GM18907 (cell line): ENCODE results near the gene EEFSEC.

Source experiments
- ATAC-seq: cut with Tn5 transposase; IDR thresholded peaks from one replicate; pipeline ENCODE4 v1.9.1; 2021; ENCODE audit warnings: mild to moderate bottlenecking, moderate library complexity; ENCODE audit not compliant: unreplicated experiment

Gene EEFSEC

GRCh38 chr3:128312271-128312670 lies 159.0 kb downstream of the EEFSEC start:
- ATAC-seq = no peak

GRCh38 chr3:128313071-128313725 lies 159.9 kb downstream of the EEFSEC start:
- no peak for ATAC-seq

- no peak for ATAC-seq
Observed at GRCh38 chr3:128313935-128314334, 160.7 kb downstream of the EEFSEC start.

- ATAC-seq = no peak
Observed at GRCh38 chr3:128315313-128315712, 162.0 kb downstream of the EEFSEC start.

GRCh38 chr3:128316481-128316891 lies 163.2 kb downstream of the EEFSEC start:
- ATAC-seq = no peak

- ATAC-seq = no peak
Observed at GRCh38 chr3:128317101-128317697, 163.9 kb downstream of the EEFSEC start.

GRCh38 chr3:128317698-128318231 lies 164.5 kb downstream of the EEFSEC start:
- ATAC-seq = no peak

GRCh38 chr3:128318275-128318941 lies 165.1 kb downstream of the EEFSEC start:
- no peak for ATAC-seq

- no peak for ATAC-seq
Observed at GRCh38 chr3:128319107-128319506, 165.8 kb downstream of the EEFSEC start.

GRCh38 chr3:128319741-128320141 lies 166.5 kb downstream of the EEFSEC start:
- no peak for ATAC-seq

GRCh38 chr3:128320551-128321340 lies 167.5 kb downstream of the EEFSEC start:
- no peak for ATAC-seq

GRCh38 chr3:128321418-128321817 lies 168.1 kb downstream of the EEFSEC start:
- no peak for ATAC-seq

- ATAC-seq = no peak
Observed at GRCh38 chr3:128322030-128323022, 169.0 kb downstream of the EEFSEC start.

GRCh38 chr3:128323206-128324081 lies 170.2 kb downstream of the EEFSEC start:
- ATAC-seq = no peak

GRCh38 chr3:128324911-128325592 lies 171.8 kb downstream of the EEFSEC start:
- no peak for ATAC-seq

GRCh38 chr3:128326051-128326823 lies 173.0 kb downstream of the EEFSEC start:
- ATAC-seq = no peak

- ATAC-seq = no peak
Observed at GRCh38 chr3:128327606-128328031, 174.3 kb downstream of the EEFSEC start.
